Loucy (cell line): Measurements from ENCODE around the gene NRXN3.

ENCODE experiments used
- H2AFZ ChIP-seq: fragments of 200-600 bp; sonication (generic); 2 replicates; pipeline ENCODE4 v1.6.0; 2016; ENCODE audit warnings: antibody characterized with exemption, mild to moderate bottlenecking, low read length, moderate library complexity
- H3F3A ChIP-seq: fragments of 200-600 bp; 2 replicates; pipeline ENCODE4 v1.6.0; 2016; ENCODE audit warnings: antibody characterized with exemption, low read depth, mild to moderate bottlenecking
- H3K27me3 ChIP-seq: fragments of 200-600 bp; sonication (generic); 2 replicates; pipeline ENCODE4 v1.6.1; 2014; ENCODE audit warnings: low read length, mild to moderate bottlenecking; ENCODE audit not compliant: insufficient read depth, poor library complexity, severe bottlenecking
- H3K36me3 ChIP-seq: fragments of 200-600 bp; sonication (generic); 2 replicates; pipeline ENCODE4 v1.6.1; 2016; ENCODE audit warnings: low read length; ENCODE audit not compliant: insufficient read depth
- H3K4me1 ChIP-seq: fragments of 200-600 bp; sonication (generic); 2 replicates; pipeline ENCODE4 v1.5.1; 2014; ENCODE audit warnings: low read length, mild to moderate bottlenecking; ENCODE audit not compliant: insufficient read depth, poor library complexity, severe bottlenecking
- H3K4me2 ChIP-seq: fragments of 200-600 bp; sonication (generic); 2 replicates; pipeline ENCODE4 v1.6.0; 2014; ENCODE audit warnings: antibody characterized with exemption, low read length, low read depth, mild to moderate bottlenecking; ENCODE audit not compliant: poor library complexity, severe bottlenecking
- H3K4me3 ChIP-seq: fragments of 200-600 bp; sonication (generic); 2 replicates; pipeline ENCODE4 v1.5.1; 2014; ENCODE audit warnings: low read length, mild to moderate bottlenecking, mixed read lengths; ENCODE audit not compliant: poor library complexity, severe bottlenecking
- H3K79me2 ChIP-seq: fragments of 200-600 bp; sonication (generic); 2 replicates; pipeline ENCODE4 v1.6.1; 2014; ENCODE audit warnings: low read length; ENCODE audit not compliant: insufficient read depth
- H3K9ac ChIP-seq: fragments of 200-600 bp; sonication (generic); 2 replicates; pipeline ENCODE4 v1.6.0; 2014; ENCODE audit warnings: mild to moderate bottlenecking, low read depth, low read length, moderate library complexity; ENCODE audit not compliant: poor library complexity, severe bottlenecking
- H3K9me2 ChIP-seq: fragments of 200-600 bp; sonication (generic); replicated peaks from 2 replicates; pipeline ENCODE4 v1.6.1; 2016; ENCODE audit warnings: low read depth, low read length, mixed read lengths
- H3K9me3 ChIP-seq: fragments of 200-600 bp; sonication (generic); 2 replicates; pipeline ENCODE4 v1.6.1; 2014; ENCODE audit warnings: mild to moderate bottlenecking, antibody characterized with exemption, low read length, low read depth; ENCODE audit not compliant: insufficient read depth
- H4K20me1 ChIP-seq: fragments of 200-600 bp; sonication (generic); 2 replicates; pipeline ENCODE4 v1.6.0; 2014; ENCODE audit warnings: antibody characterized with exemption, low read length, mild to moderate bottlenecking; ENCODE audit not compliant: insufficient read depth, poor library complexity, severe bottlenecking
- CTCF ChIP-seq: fragments of 200-600 bp; sonication (generic); conservative IDR thresholded peaks from 2 replicates; pipeline ENCODE4 v1.5.1; 2014; ENCODE audit warnings: mild to moderate bottlenecking, antibody characterized with exemption, low read length
- EZH2phosphoT487 ChIP-seq: fragments of 200-600 bp; IDR thresholded peaks from 2 replicates; pipeline ENCODE4 v1.6.1; 2018; ENCODE audit warnings: antibody characterized with exemption, mild to moderate bottlenecking, moderate library complexity, borderline replicate concordance

The NRXN3 gene

GRCh38 chr14:79161571-79161970 is 991.4 kb downstream of the NRXN3 start:
- no peak overlapping the region for H3K4me3 ChIP-seq
- no peaks in the 10 kb centered on the region for H3K36me3 ChIP-seq
- H2AFZ ChIP-seq = no peak overlapping the region
- H3K4me1 ChIP-seq = no peaks in the 10 kb centered on the region
- no peak overlapping the region for H3K9ac ChIP-seq
- H3K9me2 ChIP-seq = no peaks in the 10 kb centered on the region
- no peaks in the 10 kb centered on the region for H3K79me2 ChIP-seq
- H3F3A ChIP-seq = no peaks in the 10 kb centered on the region
- no peak overlapping the region for H3K4me2 ChIP-seq
- no peaks in the 10 kb centered on the region for H3K9me3 ChIP-seq
- H3K27me3 ChIP-seq = no peaks in the 10 kb centered on the region
- no peaks in the 10 kb centered on the region for H4K20me1 ChIP-seq
- TF ChIP-seq CTCF = no peak
- TF ChIP-seq EZH2phosphoT487 = no peak

GRCh38 chr14:79162833-79163232 is 992.7 kb downstream of the NRXN3 start:
- Histone ChIP-seq H3K9me3 (no peaks in the 10 kb centered on the region), H3K9ac (no peak overlapping the region), H3K79me2 (no peaks in the 10 kb centered on the region), H3K4me3 (no peak overlapping the region), H3K27me3 (no peaks in the 10 kb centered on the region), H3F3A (no peaks in the 10 kb centered on the region), H4K20me1 (no peaks in the 10 kb centered on the region), H3K4me1 (no peaks in the 10 kb centered on the region), H2AFZ (no peak overlapping the region), H3K4me2 (no peak overlapping the region), H3K36me3 (no peaks in the 10 kb centered on the region), H3K9me2 (no peaks in the 10 kb centered on the region)
- TF ChIP-seq EZH2phosphoT487 (no peak), CTCF (no peak)

GRCh38 chr14:79165471-79166090 is 995.4 kb downstream of the NRXN3 start:
- no peak overlapping the region for H3K4me3 ChIP-seq
- no peak overlapping the region for H2AFZ ChIP-seq
- TF ChIP-seq CTCF (no peak), EZH2phosphoT487 (no peak)
- no peaks in the 10 kb centered on the region for H3K36me3 ChIP-seq
- H3K9me3 ChIP-seq = no peaks in the 10 kb centered on the region
- no peak overlapping the region for H3K4me2 ChIP-seq
- no peaks in the 10 kb centered on the region for H3K27me3 ChIP-seq
- H4K20me1 ChIP-seq = no peaks in the 10 kb centered on the region
- no peaks in the 10 kb centered on the region for H3K79me2 ChIP-seq
- no peaks in the 10 kb centered on the region for H3K4me1 ChIP-seq
- H3F3A ChIP-seq = no peaks in the 10 kb centered on the region
- H3K9ac ChIP-seq = no peak overlapping the region
- no peaks in the 10 kb centered on the region for H3K9me2 ChIP-seq
